Measurements from ENCODE around the gene ITGA2.

GRCh38 chr5:52956915-52957747 is 32.0 kb upstream of the ITGA2 start:
- TF ChIP-seq POLR2A (IDR thresholded peaks at IDR 0.05) = no peak
- no peak for TF ChIP-seq CTCF (IDR thresholded peaks at IDR 0.05)
